Endothelial cell of hepatic sinusoid (primary cell): ENCODE data around the gene EPS8L1.

Experiments
- in situ Hi-C: cut with HindIII; loops from 2 replicates; pipeline ENCODE4 v1.10.0; 2017; ENCODE audit warnings: low sequenced_read_pairs

EPS8L1 gene

GRCh38 chr19:55114566-55115145 lies 39.0 kb downstream of the EPS8L1 start:
- in situ Hi-C loops: loop anchor here (5.0 kb wide), 1 partner anchor 58 kb away; no protein-coding TSS in a partner anchor

GRCh38 chr19:55115446-55116065 lies 39.9 kb downstream of the EPS8L1 start:
- in situ Hi-C loops: no loop called here

- in situ Hi-C loops: no loop called here
Observed at GRCh38 chr19:55116232-55116858, 40.7 kb downstream of the EPS8L1 start.

GRCh38 chr19:55116859-55117662 lies 41.4 kb downstream of the EPS8L1 start, which contains the start of gene PPP1R12C:
Gene PPP1R12C (minus strand): TSS chr19:55117637. CDS start chr19:55117543, 94 bp downstream.
- in situ Hi-C loops: no loop called here

- in situ Hi-C loops: no loop called here
Observed at GRCh38 chr19:55117663-55118391, 42.2 kb downstream of the EPS8L1 start.

GRCh38 chr19:55118401-55118991 lies 42.8 kb downstream of the EPS8L1 start:
- in situ Hi-C loops: no loop called here

GRCh38 chr19:55119053-55119452 lies 43.4 kb downstream of the EPS8L1 start:
- in situ Hi-C loops: no loop called here

GRCh38 chr19:55131421-55131820 lies 55.8 kb downstream of the EPS8L1 start:
- in situ Hi-C loops: no loop called here

GRCh38 chr19:55132453-55133129 lies 56.9 kb downstream of the EPS8L1 start:
- in situ Hi-C loops: no loop called here

GRCh38 chr19:55133639-55134444 lies 58.2 kb downstream of the EPS8L1 start:
- in situ Hi-C loops: no loop called here

- in situ Hi-C loops: no loop called here
Observed at GRCh38 chr19:55134736-55135135, 59.1 kb downstream of the EPS8L1 start.

- in situ Hi-C loops: no loop called here
Observed at GRCh38 chr19:55136399-55137102, 60.9 kb downstream of the EPS8L1 start.
